Urinary bladder (tissue), 4 donors: ENCODE data around the gene FXYD6. TPM values are rescaled to one million over a fixed set of nuclear protein-coding genes. Genes with fewer than 3 reads are reported as not detected.

Source experiments
- DNase-seq: peaks from one replicate; pipeline ENCODE4 v3.0.0-alpha.2; 2015; ENCODE audit errors: extremely low spot score
- H3K27ac ChIP-seq: one replicate; pipeline ENCODE4 v1.5.1; 2013; ENCODE audit warnings: low read depth, mild to moderate bottlenecking, moderate library complexity
- H3K36me3 ChIP-seq: one replicate; pipeline ENCODE4 v1.6.1; 2013; ENCODE audit warnings: mild to moderate bottlenecking, moderate library complexity; ENCODE audit not compliant: insufficient read depth
- H3K4me1 ChIP-seq: one replicate; pipeline ENCODE4 v1.6.1; 2013; ENCODE audit warnings: mild to moderate bottlenecking, moderate library complexity; ENCODE audit not compliant: insufficient read depth
- H3K4me3 ChIP-seq: one replicate; pipeline ENCODE4 v1.5.1; 2013; ENCODE audit warnings: low read depth, low read length
- WGBS: extraction: QIAGEN DNeasy Blood & Tissue Kit; methylation state at CpG from one replicate; pipeline ENCODE4 v1.1.7; 2013; 5-methylcytosine and 5-hydroxymethylcytosine counted together
- polyA plus RNA-seq: library from polyadenylated mRNA; stranded (reverse); fragments of 200-250 nt; gene quantifications from one replicate; pipeline ENCODE4 v1.2.3, GENCODE V29; 2013
- total RNA-seq: library from RNA; depleted of rRNA; stranded (reverse); fragments of >200 nt; gene quantifications from one replicate; pipeline ENCODE4 v1.2.3, GENCODE V29; 2014
- donor health status: healthy with polysubstance abuse.
- donor health status: healthy.

Gene FXYD6
- total and polyA plus RNA-seq, 2 donors, result 56.2 to 373 TPM

DNA sequence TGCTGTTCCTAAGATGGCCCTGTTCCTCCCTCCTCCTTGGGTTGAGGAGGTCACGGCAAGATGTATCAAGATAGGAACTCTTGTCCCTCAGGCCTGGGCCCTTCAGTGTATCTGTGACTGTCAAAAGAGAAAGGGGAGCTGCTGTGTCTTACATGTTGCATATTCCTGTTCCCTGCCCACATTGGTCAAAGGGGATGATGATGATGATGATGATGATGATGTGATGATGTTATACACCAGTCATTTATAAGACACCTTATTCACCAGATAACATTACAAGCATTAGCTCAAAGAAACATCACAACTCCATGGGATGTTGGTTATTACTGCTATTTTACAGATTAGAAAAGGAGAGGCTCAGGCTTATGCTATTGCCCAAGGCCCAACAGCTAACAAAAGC is 13.7 kb downstream of the FXYD6 start:
- 92% methylated on average over 1 of the region's 1 CpG for WGBS
- no peaks in the 10 kb centered on the region for H3K36me3 ChIP-seq
- no peak overlapping the region for H3K4me3 ChIP-seq
- H3K4me1 ChIP-seq, result no peaks in the 10 kb centered on the region
- no peak for DNase-seq
- H3K27ac ChIP-seq, result no peak overlapping the region

DNA sequence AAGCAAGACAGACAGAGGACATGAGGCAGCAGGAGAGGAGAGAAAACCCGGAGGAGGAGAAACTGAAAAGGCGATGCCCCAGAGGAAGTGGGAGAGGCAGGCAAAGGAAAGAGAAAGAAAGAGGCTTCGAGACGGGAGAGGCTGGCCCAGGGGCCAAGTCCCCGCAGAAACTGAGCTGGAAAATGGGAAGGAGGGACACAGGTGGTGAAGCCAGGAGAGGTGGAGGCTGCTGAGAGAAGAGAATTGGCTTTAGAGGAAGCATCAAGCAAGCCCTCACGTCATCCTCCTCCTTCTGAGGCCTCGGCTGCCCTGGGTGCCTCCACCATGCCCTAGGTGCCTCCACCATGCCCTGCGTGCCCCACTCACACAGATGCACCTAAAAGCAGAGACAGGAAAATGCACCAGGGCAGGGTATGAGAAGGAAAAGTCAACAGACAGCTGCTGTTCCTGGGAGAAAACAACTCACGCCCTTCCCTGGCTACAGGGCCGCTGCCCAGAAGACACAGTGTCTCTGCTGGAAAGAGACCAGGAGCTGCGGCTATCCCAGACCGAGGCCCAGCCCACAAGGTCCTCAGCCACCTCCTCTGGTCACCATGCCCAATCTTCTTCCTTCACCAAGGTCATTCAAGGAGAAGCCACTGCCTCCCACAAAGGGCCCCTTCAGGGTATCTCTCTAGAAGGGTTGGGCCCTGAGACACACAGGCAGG is 14.3 kb downstream of the FXYD6 start:
- no peaks in the 10 kb centered on the region for H3K4me1 ChIP-seq
- no peak overlapping the region for H3K27ac ChIP-seq
- H3K36me3 ChIP-seq, result no peaks in the 10 kb centered on the region
- H3K4me3 ChIP-seq, result no peak overlapping the region
- DNase-seq, result no peak
- WGBS, result 41% methylated on average over 12 of the region's 12 CpGs

DNA sequence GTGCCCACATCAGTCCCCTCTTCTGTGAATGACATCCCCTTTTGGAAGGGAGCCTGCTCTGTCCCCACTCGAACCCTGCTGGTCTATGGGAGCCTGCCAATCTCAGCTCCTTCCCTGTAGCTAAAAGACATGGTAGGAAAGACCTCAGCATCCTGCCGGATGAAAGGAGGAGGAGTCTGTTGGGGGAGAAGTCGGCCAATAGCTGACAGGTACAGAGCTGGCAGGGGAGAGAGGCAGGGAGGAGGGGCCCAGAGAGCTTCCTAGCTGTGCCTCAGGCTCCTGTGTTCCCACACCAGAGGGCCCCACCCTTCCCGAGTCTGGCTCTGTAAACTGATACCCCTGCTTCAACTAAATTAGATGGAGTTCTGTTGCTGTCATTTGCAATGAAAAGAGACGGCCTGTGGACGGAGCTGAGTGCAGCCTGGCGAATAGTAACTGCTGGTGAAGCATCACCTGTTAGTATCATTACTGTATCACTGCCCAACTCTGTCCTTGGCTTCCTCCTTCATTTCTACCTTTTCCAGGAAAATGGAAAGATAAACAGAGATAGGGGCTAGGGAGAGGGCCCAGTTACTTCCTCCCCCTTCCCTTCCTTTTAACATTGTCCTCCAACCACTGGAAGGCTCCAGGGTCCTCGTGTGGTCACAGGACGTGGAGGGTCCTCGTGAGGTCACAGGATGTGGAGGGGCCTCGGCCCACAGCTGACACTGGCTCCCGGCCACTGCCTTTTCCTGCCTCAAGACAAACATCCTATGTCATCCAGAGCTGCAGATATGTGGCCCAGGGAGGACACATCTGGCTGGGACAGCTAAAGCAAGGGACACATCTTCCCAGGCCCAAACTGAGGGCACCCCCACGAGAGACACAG is 15.1 kb downstream of the FXYD6 start:
- 32% methylated on average over 13 of the region's 13 CpGs for WGBS
- H3K4me3 ChIP-seq, result no peak overlapping the region
- H3K4me1 ChIP-seq, result no peaks in the 10 kb centered on the region
- DNase-seq, result no peak
- H3K36me3 ChIP-seq, result no peaks in the 10 kb centered on the region
- no peak overlapping the region for H3K27ac ChIP-seq

DNA sequence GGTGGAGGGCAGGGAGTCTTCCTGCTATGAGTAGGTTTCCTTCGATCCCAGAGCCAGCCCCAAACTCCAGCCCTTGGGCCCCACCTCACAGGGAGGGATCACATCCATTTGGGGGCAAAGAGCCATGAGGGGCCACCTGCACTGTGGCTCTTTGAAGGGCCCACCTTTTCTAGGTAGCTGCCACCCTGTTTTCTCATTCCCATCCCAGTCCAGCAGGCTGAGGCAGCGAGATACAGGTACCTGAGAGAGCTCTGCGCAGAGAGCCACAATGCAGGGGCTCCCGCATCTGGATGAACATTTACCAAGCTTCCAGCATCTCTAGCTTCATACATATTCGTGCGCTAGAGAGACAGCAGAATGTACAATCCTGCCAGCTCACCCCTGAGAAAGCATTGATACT is 16.3 kb downstream of the FXYD6 start:
- no peak for DNase-seq
- no peaks in the 10 kb centered on the region for H3K36me3 ChIP-seq

DNA sequence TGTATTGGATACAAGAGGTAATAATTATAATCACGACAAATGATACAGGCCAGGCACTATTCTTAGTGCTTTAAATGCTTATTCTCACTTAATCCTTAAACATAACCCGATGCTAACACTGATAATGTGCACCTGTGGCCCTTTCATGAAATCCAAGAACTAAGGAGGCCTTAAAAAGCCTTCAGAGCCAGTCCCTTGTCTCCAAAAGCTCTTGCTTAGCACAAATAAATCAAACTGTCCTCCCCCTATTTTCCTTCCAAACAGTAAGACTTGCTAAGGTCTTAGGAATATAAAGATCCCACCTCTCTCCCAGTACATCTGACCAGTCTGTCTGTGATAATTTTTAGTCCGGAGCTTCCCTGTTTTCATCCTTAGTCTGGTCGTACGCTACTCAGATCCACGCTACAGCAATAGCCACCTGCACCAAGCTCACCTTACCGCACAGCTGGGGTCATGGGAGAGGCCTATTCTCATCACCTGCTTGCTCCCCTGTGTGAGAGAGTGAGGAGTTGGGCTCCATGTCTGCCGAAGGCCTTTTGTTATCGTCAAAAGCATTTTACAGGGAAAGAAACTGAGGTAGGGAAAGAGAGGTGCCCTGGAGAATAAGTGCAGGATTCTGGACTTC is 16.9 kb downstream of the FXYD6 start:
- WGBS, result 63% methylated on average over 9 of the region's 9 CpGs
- no peak overlapping the region for H3K27ac ChIP-seq
- no peak overlapping the region for H3K4me3 ChIP-seq
- H3K36me3 ChIP-seq, result no peaks in the 10 kb centered on the region
- H3K4me1 ChIP-seq, result no peaks in the 10 kb centered on the region
- no peak for DNase-seq

More for the DNA sequence above, 16.3 kb downstream of the FXYD6 start:
- Histone ChIP-seq H3K27ac (no peak overlapping the region), H3K4me1 (no peaks in the 10 kb centered on the region), H3K4me3 (no peak overlapping the region)
- 75% methylated on average over 6 of the region's 6 CpGs for WGBS

DNA sequence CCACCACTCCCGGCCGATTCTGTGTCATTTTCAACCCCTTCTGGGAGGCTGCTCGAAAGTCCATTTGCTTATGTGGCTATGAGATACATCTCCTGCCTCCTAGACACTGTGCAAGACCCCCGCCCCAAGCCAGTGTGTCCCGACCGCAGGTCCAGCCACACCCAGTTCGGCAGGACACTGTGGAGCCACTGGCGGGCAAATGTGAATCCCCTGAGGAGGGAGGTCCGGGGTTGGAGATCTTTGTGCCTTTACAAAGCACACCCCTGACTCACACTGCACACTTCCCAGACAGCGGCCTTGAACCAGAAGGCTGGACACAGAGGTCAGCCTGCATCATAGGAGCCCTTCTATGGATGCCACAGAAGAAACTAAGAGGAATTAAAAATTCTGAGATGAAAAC is 17.4 kb downstream of the FXYD6 start:
- no peaks in the 10 kb centered on the region for H3K36me3 ChIP-seq
- no peak overlapping the region for H3K27ac ChIP-seq
- no peak overlapping the region for H3K4me3 ChIP-seq
- DNase-seq, result no peak
- no peaks in the 10 kb centered on the region for H3K4me1 ChIP-seq
- 82% methylated on average over 10 of the region's 10 CpGs for WGBS

DNA sequence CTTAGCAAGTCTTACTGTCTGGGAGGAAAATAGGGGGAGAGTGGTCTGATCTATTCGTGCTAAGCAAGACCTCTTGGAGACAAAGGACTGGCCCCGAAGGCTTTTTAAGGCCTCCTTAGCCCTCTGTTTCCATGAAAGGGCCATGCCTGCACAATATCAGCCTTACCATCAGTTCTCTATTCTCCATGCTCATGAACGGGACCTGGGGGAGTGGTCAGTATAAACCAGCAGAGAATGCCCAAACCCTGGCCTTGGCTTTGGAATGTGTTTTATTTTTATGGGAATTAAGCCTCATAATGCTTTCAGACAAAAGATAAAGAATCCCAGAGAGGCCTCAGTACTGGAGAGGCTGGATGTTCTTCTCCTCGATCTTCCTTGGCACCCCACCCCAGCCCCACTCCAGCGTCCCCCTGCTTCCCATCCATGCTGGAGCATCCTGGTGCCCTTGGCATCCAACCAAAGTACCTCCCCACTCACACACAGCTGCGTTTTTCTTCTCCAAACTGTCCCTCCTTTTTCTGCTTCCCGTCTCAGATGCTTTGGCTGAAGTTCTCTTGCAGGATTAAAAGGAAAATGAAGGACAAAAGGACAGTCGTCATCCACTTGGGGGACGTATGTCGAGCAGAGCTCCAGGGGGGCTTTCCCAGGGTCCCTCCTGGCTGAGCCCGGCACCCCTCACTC is 18.6 kb downstream of the FXYD6 start:
- DNase-seq, result no peak
- no peaks in the 10 kb centered on the region for H3K4me1 ChIP-seq
- H3K27ac ChIP-seq, result no peak overlapping the region
- H3K36me3 ChIP-seq, result no peaks in the 10 kb centered on the region
- 32% methylated on average over 11 of the region's 11 CpGs for WGBS
- no peak overlapping the region for H3K4me3 ChIP-seq

DNA sequence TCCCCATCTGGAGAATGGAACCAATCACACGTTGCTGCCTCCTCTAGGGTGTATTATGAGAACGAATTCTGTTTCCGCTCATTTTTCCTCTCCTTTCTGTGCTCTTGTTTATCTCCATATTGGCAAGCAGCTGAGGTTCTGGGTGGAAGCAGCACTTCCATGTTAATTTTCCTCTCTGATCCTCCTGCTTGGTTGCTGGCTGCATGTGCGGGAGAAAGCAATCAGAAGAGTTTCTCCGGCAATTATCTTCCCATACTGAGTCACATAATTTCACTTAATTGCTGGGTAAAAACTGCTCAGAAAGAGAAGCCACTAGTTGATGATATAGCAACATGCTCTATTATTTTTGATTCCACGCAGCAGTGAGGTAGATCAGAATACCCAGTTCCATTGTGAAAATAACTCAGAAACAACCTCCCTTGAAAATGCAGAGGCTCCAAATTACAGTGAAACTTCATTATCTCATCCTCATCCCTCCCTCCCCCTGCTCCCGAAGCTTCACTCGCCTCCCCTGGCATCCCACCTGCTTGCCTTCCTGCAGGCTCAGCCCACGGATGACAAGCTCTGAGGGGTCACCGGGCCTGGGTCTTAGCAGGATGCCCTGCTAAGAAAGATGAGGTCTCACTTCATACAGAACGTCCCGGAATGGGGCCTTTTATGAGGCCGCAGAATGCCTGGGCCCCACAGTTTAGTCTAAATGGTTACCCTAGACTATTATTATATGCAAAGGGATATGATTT is 20.4 kb downstream of the FXYD6 start:
- whole genome bisulfite sequencing, result 62% methylated on average over 13 of the region's 13 CpGs

DNA sequence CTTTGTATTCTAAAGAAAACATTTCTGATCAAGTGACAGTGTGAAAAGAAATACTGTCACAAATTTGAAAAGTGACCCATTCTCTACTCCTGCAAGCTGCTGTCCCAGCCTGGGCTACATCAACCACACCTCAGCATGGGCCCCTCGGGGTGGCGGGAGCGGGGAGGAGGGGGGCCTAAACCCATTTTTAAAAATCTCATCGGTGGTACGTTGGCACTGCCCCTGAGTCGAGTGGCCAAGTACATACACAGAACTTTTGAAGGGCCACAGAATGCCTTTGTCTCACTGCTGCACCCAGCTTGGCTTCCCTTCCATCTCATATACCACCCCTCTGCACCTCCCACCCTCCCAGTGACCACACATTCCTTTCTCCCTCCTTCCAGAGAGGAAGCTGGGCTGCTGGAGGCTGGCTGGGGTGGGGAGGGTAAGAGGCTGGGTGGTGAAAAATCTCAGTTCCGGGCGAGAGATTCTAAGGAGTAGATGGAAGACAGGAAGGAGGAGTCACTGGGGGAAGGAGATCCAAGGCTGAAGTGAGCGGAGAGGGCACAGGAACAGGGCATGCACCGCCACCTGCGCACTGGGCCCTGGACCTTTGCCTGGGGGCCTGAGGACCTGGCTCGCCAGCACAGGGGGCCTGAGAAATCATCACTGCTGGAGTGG is 21.1 kb downstream of the FXYD6 start:
- WGBS, result 64% methylated on average over 12 of the region's 12 CpGs
- no peak for DNase-seq
- H3K4me3 ChIP-seq, result no peak overlapping the region

More for the DNA sequence above, 20.4 kb downstream of the FXYD6 start:
- Histone ChIP-seq H3K4me1 (no peaks in the 10 kb centered on the region), H3K36me3 (no peaks in the 10 kb centered on the region), H3K4me3 (no peak overlapping the region), H3K27ac (no peak overlapping the region)
- no peak for DNase-seq

DNA sequence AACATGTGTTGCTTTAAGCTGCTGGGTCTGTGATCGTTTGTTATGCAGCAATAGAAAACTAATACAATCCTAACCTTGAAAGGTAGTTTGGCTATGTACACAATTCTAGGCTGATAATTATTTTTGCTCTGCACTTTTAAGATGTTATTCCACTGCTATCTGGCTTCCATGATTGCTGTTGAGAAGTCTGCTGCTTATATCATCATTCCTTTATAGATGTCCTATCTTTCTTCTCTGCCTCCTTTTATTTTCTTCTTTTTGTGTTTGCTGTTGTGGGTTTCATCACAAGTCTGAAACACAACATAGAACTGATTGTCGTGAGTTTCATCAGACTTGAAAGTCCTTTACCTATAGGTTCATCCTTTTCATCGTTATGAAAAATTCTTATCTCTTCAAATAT is 24.1 kb downstream of the FXYD6 start:
- no peak for DNase-seq
- no peak overlapping the region for H3K4me3 ChIP-seq
- H3K27ac ChIP-seq, result no peak overlapping the region
- 76% methylated on average over 3 of the region's 3 CpGs for WGBS
- no peaks in the 10 kb centered on the region for H3K4me1 ChIP-seq
- no peaks in the 10 kb centered on the region for H3K36me3 ChIP-seq

More for the DNA sequence above, 21.1 kb downstream of the FXYD6 start:
- no peak overlapping the region for H3K27ac ChIP-seq
- no peaks in the 10 kb centered on the region for H3K4me1 ChIP-seq
- no peaks in the 10 kb centered on the region for H3K36me3 ChIP-seq

DNA sequence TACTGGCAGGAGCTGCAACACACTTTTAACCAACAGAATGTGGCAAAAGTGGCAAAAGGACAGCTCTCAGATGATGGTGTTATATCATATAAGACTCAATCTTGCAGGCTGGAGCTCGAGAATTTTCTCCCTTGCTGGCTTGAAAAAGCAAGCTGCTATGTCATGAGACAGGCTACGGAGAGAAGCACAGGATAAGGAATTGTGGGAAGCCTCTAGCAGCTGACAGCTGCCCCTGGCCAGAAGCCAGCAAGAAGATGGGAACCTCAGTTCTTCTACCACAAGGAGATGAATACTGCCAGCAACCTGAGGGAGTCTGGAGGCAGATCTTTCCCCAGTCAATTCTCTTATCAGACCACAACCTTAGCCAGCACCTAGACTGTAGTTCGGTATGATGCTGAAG is 24.6 kb downstream of the FXYD6 start:
- no peak overlapping the region for H3K4me3 ChIP-seq
- no peak overlapping the region for H3K27ac ChIP-seq
- no peaks in the 10 kb centered on the region for H3K36me3 ChIP-seq
- DNase-seq, result no peak
- no peaks in the 10 kb centered on the region for H3K4me1 ChIP-seq
- 33% methylated on average over 3 of the region's 3 CpGs for WGBS

DNA sequence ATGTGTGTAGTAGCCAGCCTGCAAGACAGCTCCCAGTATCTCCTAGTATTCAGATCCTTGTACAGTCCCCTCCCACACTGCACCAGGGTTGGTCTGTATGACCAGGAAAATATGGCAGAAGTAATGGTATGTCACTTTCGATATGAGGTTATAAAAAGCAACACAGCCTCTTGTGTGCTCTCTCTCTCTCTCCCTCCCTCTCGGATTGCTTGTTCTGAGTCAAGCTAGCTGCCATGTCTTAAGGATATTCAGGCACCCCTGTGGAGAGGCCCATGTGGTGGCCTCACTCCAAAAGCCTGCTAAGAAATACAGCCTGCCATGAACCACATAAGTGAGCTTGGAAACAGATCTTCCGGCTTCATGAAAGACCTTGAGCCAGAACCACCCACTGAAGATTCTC is 25.4 kb downstream of the FXYD6 start:
- WGBS, result 30% methylated on average over 3 of the region's 3 CpGs
- no peak for DNase-seq
- Histone ChIP-seq H3K4me1 (no peaks in the 10 kb centered on the region), H3K36me3 (no peaks in the 10 kb centered on the region), H3K27ac (no peak overlapping the region), H3K4me3 (no peak overlapping the region)
